Hepatocyte (in vitro differentiated cells): ENCODE measurements around the gene VPS51.

ENCODE experiments used
- EZH2 ChIP-seq: fragments of 200-600 bp; sonication (generic); IDR thresholded peaks from 2 replicates; pipeline ENCODE4 v1.6.1; 2016; ENCODE audit warnings: antibody characterized with exemption, mild to moderate bottlenecking, borderline replicate concordance
- TF ChIP-seq, protein P1 (sequence below): fragments of 200-600 bp; sonication (generic); IDR thresholded peaks from 2 replicates; pipeline ENCODE4 v1.5.1; 2016; ENCODE audit warnings: antibody characterized with exemption, mild to moderate bottlenecking; ENCODE audit not compliant: poor library complexity

DNA sequence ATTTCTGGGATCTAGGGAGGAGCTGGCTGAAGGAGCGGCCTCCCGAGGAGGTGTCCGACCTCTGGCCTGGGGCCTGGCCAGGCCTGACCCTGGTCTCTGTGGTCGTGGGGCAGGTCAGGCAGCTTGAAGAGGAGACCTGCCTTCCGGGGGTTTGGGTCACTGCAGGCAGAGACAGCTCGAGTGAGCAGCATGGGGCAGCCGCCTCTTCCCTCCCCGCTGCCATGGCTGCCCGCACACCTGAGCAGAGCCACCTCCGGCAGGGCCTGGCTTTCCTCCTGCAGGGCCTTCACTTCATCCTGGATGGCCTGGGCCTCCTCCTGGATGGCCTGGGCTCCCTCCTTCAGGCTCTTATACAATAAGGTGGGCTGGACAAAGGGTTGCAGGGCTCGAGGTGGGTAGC lies 29.7 kb upstream of the VPS51 start:
- TF ChIP-seq, protein P1, sequence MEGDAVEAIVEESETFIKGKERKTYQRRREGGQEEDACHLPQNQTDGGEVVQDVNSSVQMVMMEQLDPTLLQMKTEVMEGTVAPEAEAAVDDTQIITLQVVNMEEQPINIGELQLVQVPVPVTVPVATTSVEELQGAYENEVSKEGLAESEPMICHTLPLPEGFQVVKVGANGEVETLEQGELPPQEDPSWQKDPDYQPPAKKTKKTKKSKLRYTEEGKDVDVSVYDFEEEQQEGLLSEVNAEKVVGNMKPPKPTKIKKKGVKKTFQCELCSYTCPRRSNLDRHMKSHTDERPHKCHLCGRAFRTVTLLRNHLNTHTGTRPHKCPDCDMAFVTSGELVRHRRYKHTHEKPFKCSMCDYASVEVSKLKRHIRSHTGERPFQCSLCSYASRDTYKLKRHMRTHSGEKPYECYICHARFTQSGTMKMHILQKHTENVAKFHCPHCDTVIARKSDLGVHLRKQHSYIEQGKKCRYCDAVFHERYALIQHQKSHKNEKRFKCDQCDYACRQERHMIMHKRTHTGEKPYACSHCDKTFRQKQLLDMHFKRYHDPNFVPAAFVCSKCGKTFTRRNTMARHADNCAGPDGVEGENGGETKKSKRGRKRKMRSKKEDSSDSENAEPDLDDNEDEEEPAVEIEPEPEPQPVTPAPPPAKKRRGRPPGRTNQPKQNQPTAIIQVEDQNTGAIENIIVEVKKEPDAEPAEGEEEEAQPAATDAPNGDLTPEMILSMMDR = no peak
- TF ChIP-seq EZH2 = no peak
